Measurements from ENCODE around the gene BAZ2A.

DNA sequence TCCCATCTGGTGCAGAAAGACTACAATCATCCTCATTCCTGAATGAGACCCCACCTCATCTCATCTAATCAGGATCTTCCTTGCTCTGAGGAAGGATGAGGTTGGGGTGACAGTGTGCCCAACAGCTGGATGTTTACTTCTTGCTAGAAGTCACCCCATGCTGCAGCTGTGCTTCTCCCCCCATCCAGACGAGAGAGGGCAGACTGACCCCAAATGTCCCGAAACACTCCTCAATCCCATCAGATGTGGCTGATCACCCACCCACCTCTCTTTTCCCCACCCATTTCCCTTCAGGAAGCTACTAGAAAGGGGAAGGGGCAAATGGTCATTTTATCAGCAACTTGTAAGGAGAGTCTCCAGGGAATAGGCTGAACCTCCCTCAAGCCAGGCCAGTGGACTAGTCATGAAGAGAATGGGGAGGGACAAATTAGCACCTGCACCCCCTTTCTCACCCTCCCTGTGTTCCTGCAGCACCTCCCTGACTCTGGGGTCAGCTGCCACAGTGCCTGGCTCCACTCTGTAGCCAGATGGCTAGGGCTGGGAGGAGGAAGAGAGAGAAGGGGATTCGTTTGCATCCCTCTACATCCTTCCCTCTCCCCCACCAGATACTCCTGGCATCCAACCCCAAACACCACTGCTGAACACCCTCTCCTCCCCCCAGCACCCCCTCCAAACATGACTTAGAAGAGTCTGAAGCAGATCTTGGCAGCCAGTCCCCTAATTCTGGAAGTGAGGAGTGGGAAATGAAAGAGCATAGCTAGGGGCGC, 2.8 kb upstream of the BAZ2A start:
- TF ChIP-seq, protein P1, sequence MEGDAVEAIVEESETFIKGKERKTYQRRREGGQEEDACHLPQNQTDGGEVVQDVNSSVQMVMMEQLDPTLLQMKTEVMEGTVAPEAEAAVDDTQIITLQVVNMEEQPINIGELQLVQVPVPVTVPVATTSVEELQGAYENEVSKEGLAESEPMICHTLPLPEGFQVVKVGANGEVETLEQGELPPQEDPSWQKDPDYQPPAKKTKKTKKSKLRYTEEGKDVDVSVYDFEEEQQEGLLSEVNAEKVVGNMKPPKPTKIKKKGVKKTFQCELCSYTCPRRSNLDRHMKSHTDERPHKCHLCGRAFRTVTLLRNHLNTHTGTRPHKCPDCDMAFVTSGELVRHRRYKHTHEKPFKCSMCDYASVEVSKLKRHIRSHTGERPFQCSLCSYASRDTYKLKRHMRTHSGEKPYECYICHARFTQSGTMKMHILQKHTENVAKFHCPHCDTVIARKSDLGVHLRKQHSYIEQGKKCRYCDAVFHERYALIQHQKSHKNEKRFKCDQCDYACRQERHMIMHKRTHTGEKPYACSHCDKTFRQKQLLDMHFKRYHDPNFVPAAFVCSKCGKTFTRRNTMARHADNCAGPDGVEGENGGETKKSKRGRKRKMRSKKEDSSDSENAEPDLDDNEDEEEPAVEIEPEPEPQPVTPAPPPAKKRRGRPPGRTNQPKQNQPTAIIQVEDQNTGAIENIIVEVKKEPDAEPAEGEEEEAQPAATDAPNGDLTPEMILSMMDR (IDR thresholded peaks at IDR 0.05): no peak
- TF ChIP-seq JUND (IDR thresholded peaks at IDR 0.05) (no peak), EZH2phosphoT487 (IDR thresholded peaks at IDR 0.05; ENCODE audit: borderline replicate concordance, low read depth) (no peak), POLR2AphosphoS5 (IDR thresholded peaks at IDR 0.05; ENCODE audit: low read depth, low read length) (no peak), YY1 (IDR thresholded peaks at IDR 0.05; ENCODE audit: low read depth) (no peak), TAF1 (IDR thresholded peaks at IDR 0.05; ENCODE audit: borderline replicate concordance, low read depth, low read length) (no peak), MXI1 (IDR thresholded peaks at IDR 0.05; ENCODE audit: low read depth, low read length) (no peak), RXRA (IDR thresholded peaks at IDR 0.05; ENCODE audit: borderline replicate concordance, low read depth) (no peak), RCOR1 (IDR thresholded peaks at IDR 0.05; ENCODE audit: low read length) (no peak), SIN3A (IDR thresholded peaks at IDR 0.05; ENCODE audit: borderline replicate concordance, low read depth, low read length) (no peak), GATA2 (CRISPR knock-in tag; IDR thresholded peaks at IDR 0.05) (no peak), SMC3 (IDR thresholded peaks at IDR 0.05; ENCODE audit: low read depth, low read length) (no peak)
- TF ChIP-seq, protein P2, sequence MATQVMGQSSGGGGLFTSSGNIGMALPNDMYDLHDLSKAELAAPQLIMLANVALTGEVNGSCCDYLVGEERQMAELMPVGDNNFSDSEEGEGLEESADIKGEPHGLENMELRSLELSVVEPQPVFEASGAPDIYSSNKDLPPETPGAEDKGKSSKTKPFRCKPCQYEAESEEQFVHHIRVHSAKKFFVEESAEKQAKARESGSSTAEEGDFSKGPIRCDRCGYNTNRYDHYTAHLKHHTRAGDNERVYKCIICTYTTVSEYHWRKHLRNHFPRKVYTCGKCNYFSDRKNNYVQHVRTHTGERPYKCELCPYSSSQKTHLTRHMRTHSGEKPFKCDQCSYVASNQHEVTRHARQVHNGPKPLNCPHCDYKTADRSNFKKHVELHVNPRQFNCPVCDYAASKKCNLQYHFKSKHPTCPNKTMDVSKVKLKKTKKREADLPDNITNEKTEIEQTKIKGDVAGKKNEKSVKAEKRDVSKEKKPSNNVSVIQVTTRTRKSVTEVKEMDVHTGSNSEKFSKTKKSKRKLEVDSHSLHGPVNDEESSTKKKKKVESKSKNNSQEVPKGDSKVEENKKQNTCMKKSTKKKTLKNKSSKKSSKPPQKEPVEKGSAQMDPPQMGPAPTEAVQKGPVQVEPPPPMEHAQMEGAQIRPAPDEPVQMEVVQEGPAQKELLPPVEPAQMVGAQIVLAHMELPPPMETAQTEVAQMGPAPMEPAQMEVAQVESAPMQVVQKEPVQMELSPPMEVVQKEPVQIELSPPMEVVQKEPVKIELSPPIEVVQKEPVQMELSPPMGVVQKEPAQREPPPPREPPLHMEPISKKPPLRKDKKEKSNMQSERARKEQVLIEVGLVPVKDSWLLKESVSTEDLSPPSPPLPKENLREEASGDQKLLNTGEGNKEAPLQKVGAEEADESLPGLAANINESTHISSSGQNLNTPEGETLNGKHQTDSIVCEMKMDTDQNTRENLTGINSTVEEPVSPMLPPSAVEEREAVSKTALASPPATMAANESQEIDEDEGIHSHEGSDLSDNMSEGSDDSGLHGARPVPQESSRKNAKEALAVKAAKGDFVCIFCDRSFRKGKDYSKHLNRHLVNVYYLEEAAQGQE (IDR thresholded peaks at IDR 0.05; ENCODE audit: low read depth, low read length): no peak
- TF ChIP-seq, protein P3, sequence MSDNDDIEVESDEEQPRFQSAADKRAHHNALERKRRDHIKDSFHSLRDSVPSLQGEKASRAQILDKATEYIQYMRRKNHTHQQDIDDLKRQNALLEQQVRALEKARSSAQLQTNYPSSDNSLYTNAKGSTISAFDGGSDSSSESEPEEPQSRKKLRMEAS (IDR thresholded peaks at IDR 0.05; ENCODE audit: low read depth): no peak
